GM06990 (cell line): ENCODE data around the gene EIF4EBP2.

Experiments used
- DNase-seq: peaks from one replicate; pipeline ENCODE4 v3.0.0-alpha.2; 2011; ENCODE audit not compliant: insufficient read length; ENCODE audit errors: extremely low read depth
- H3K27me3 ChIP-seq: replicated peaks from 2 replicates; pipeline ENCODE4 v1.6.0; 2011; ENCODE audit warnings: low read length; ENCODE audit not compliant: control insufficient read depth, insufficient read depth
- H3K36me3 ChIP-seq: 2 replicates; pipeline ENCODE4 v1.5.1; 2011; ENCODE audit warnings: low read length; ENCODE audit not compliant: control insufficient read depth, insufficient read depth
- H3K4me3 ChIP-seq: replicated peaks from 2 replicates; pipeline ENCODE4 v1.5.1; 2011; ENCODE audit warnings: low read depth, mild to moderate bottlenecking, control low read depth, low read length
- CTCF ChIP-seq: IDR thresholded peaks from 2 replicates; pipeline ENCODE4 v1.5.1; 2011; ENCODE audit warnings: low read length, control low read depth, mild to moderate bottlenecking, inconsistent platforms; ENCODE audit not compliant: insufficient read depth, poor library complexity, severe bottlenecking

The EIF4EBP2 gene

GRCh38 chr10:70435241-70436085 is 31.5 kb downstream of the EIF4EBP2 start:
- TF ChIP-seq CTCF: no peak
- Histone ChIP-seq H3K4me3 (no peak overlapping the region), H3K27me3 (no peaks in the 10 kb centered on the region; the same call in 1 of the 2 replicates), H3K36me3 (no peaks in the 10 kb centered on the region)
- no peak for DNase-seq

- no peak for DNase-seq
- no peak for TF ChIP-seq CTCF
- Histone ChIP-seq H3K4me3 (no peak overlapping the region), H3K36me3 (no peaks in the 10 kb centered on the region), H3K27me3 (no peaks in the 10 kb centered on the region; the same call in 1 of the 2 replicates)
These were observed 33.8 kb downstream of the EIF4EBP2 start for GRCh38 chr10:70437721-70438120.

GRCh38 chr10:70440296-70441160 is 36.6 kb downstream of the EIF4EBP2 start:
- Histone ChIP-seq H3K36me3 (no peaks in the 10 kb centered on the region), H3K4me3 (no peak overlapping the region), H3K27me3 (no peaks in the 10 kb centered on the region; the same call in none of the 2 replicates)
- no peak for DNase-seq
- TF ChIP-seq CTCF: no peak

GRCh38 chr10:70441161-70441894 is 37.4 kb downstream of the EIF4EBP2 start, which contains the start of gene NODAL:
Gene NODAL, minus strand, starts transcription at chr10:70441681. Its CDS starts 14 bp downstream, at chr10:70441667.
- H3K36me3 ChIP-seq: no peaks in the 10 kb centered on the region
- no peak within 1 kb of the TSS for H3K4me3 ChIP-seq
- no peak for DNase-seq
- H3K27me3 ChIP-seq: no peaks in the 10 kb centered on the region; the same call in none of the 2 replicates
- TF ChIP-seq CTCF: no peak

- Histone ChIP-seq H3K4me3 (no peak overlapping the region), H3K36me3 (no peaks in the 10 kb centered on the region), H3K27me3 (no peaks in the 10 kb centered on the region; the same call in none of the 2 replicates)
- TF ChIP-seq CTCF: no peak
- no peak for DNase-seq
These were observed 38.0 kb downstream of the EIF4EBP2 start for GRCh38 chr10:70441895-70442309.
